Measurements from ENCODE around the gene NFE2L1.

NFE2L1 gene

GRCh38 chr17:48037838-48038323, 10.3 kb upstream of the NFE2L1 start:
- Histone ChIP-seq H3K4me3 (ENCODE audit: low read length) (peak overlapping the region; percentile 46), H3K4me1 (ENCODE audit: control insufficient read depth, low read depth, low read length) (no peaks in the 10 kb centered on the region), H3K36me3 (ENCODE audit: control insufficient read depth, low read depth, low read length) (no peaks in the 10 kb centered on the region), H3K9ac (ENCODE audit: low read length) (no peak overlapping the region), H3K27me3 (ENCODE audit: control insufficient read depth, insufficient read depth, low read length) (peaks cover 32% of the 10 kb centered on the region), H3K27ac (ENCODE audit: low read length) (no peak overlapping the region), H3K9me3 (ENCODE audit: control insufficient read depth, low read depth, low read length) (no peaks in the 10 kb centered on the region)

- Histone ChIP-seq H3K27me3 (ENCODE audit: control insufficient read depth, insufficient read depth, low read length) (peaks cover 32% of the 10 kb centered on the region), H3K9ac (ENCODE audit: low read length) (no peak overlapping the region), H3K9me3 (ENCODE audit: control insufficient read depth, low read depth, low read length) (no peaks in the 10 kb centered on the region), H3K4me3 (ENCODE audit: low read length) (no peak overlapping the region), H3K4me1 (ENCODE audit: control insufficient read depth, low read depth, low read length) (no peaks in the 10 kb centered on the region), H3K36me3 (ENCODE audit: control insufficient read depth, low read depth, low read length) (no peaks in the 10 kb centered on the region), H3K27ac (ENCODE audit: low read length) (no peak overlapping the region)
Observed at GRCh38 chr17:48038687-48039086, 9.5 kb upstream of the NFE2L1 start.

GRCh38 chr17:48043176-48043575, 5.0 kb upstream of the NFE2L1 start:
- peaks cover 5% of the 10 kb centered on the region for H3K4me1 ChIP-seq (ENCODE audit: control insufficient read depth, low read depth, low read length)
- no peaks in the 10 kb centered on the region for H3K9me3 ChIP-seq (ENCODE audit: control insufficient read depth, low read depth, low read length)
- peaks cover 14% of the 10 kb centered on the region for H3K27me3 ChIP-seq (ENCODE audit: control insufficient read depth, insufficient read depth, low read length)
- no peak overlapping the region for H3K27ac ChIP-seq (ENCODE audit: low read length)
- no peaks in the 10 kb centered on the region for H3K36me3 ChIP-seq (ENCODE audit: control insufficient read depth, low read depth, low read length)
- no peak overlapping the region for H3K4me3 ChIP-seq (ENCODE audit: low read length)
- H3K9ac ChIP-seq (ENCODE audit: low read length): no peak overlapping the region

- Histone ChIP-seq H3K4me3 (ENCODE audit: low read length) (no peak overlapping the region), H3K27me3 (ENCODE audit: control insufficient read depth, insufficient read depth, low read length) (no peaks in the 10 kb centered on the region), H3K36me3 (ENCODE audit: control insufficient read depth, low read depth, low read length) (no peaks in the 10 kb centered on the region), H3K4me1 (ENCODE audit: control insufficient read depth, low read depth, low read length) (peaks cover 8% of the 10 kb centered on the region), H3K9me3 (ENCODE audit: control insufficient read depth, low read depth, low read length) (no peaks in the 10 kb centered on the region), H3K27ac (ENCODE audit: low read length) (no peak overlapping the region), H3K9ac (ENCODE audit: low read length) (no peak overlapping the region)
Observed at GRCh38 chr17:48044851-48045250, 3.3 kb upstream of the NFE2L1 start.

GRCh38 chr17:48045316-48046001, 2.7 kb upstream of the NFE2L1 start:
- Histone ChIP-seq H3K27me3 (ENCODE audit: control insufficient read depth, insufficient read depth, low read length) (no peaks in the 10 kb centered on the region), H3K9ac (ENCODE audit: low read length) (no peak overlapping the region), H3K4me1 (ENCODE audit: control insufficient read depth, low read depth, low read length) (peaks cover 10% of the 10 kb centered on the region), H3K27ac (ENCODE audit: low read length) (no peak overlapping the region), H3K9me3 (ENCODE audit: control insufficient read depth, low read depth, low read length) (no peaks in the 10 kb centered on the region), H3K36me3 (ENCODE audit: control insufficient read depth, low read depth, low read length) (no peaks in the 10 kb centered on the region), H3K4me3 (ENCODE audit: low read length) (no peak overlapping the region)

GRCh38 chr17:48046296-48046695, 1.9 kb upstream of the NFE2L1 start:
- Histone ChIP-seq H3K9me3 (ENCODE audit: control insufficient read depth, low read depth, low read length) (no peaks in the 10 kb centered on the region), H3K27me3 (ENCODE audit: control insufficient read depth, insufficient read depth, low read length) (no peaks in the 10 kb centered on the region), H3K4me1 (ENCODE audit: control insufficient read depth, low read depth, low read length) (peaks cover 16% of the 10 kb centered on the region), H3K27ac (ENCODE audit: low read length) (no peak overlapping the region), H3K9ac (ENCODE audit: low read length) (peak overlapping the region; percentile 96), H3K4me3 (ENCODE audit: low read length) (peak overlapping the region; percentile 98), H3K36me3 (ENCODE audit: control insufficient read depth, low read depth, low read length) (peaks cover 8% of the 10 kb centered on the region)

- Histone ChIP-seq H3K27ac (ENCODE audit: low read length) (peak overlapping the region; percentile 96), H3K9me3 (ENCODE audit: control insufficient read depth, low read depth, low read length) (no peaks in the 10 kb centered on the region), H3K4me1 (ENCODE audit: control insufficient read depth, low read depth, low read length) (peaks cover 24% of the 10 kb centered on the region), H3K4me3 (ENCODE audit: low read length) (peak overlapping the region; percentile 98), H3K27me3 (ENCODE audit: control insufficient read depth, insufficient read depth, low read length) (no peaks in the 10 kb centered on the region), H3K36me3 (ENCODE audit: control insufficient read depth, low read depth, low read length) (peaks cover 9% of the 10 kb centered on the region), H3K9ac (ENCODE audit: low read length) (peak overlapping the region; percentile 96)
Observed at GRCh38 chr17:48047113-48047740, 932 bp upstream of the NFE2L1 start.

GRCh38 chr17:48048384-48049126, 396 bp downstream of the NFE2L1 start:
- H3K27me3 ChIP-seq (ENCODE audit: control insufficient read depth, insufficient read depth, low read length): no peaks in the 10 kb centered on the region
- H3K4me1 ChIP-seq (ENCODE audit: control insufficient read depth, low read depth, low read length): peaks cover 37% of the 10 kb centered on the region
- peak overlapping the region; percentile 82 for H3K9ac ChIP-seq (ENCODE audit: low read length)

GRCh38 chr17:48051283-48051682, 3.1 kb downstream of the NFE2L1 start:
- no peak overlapping the region for H3K27ac ChIP-seq (ENCODE audit: low read length)
- H3K4me1 ChIP-seq (ENCODE audit: control insufficient read depth, low read depth, low read length): peaks cover 52% of the 10 kb centered on the region
- H3K9me3 ChIP-seq (ENCODE audit: control insufficient read depth, low read depth, low read length): no peaks in the 10 kb centered on the region
- H3K9ac ChIP-seq (ENCODE audit: low read length): no peak overlapping the region
- H3K4me3 ChIP-seq (ENCODE audit: low read length): peak overlapping the region; percentile 1
- peaks cover 18% of the 10 kb centered on the region for H3K36me3 ChIP-seq (ENCODE audit: control insufficient read depth, low read depth, low read length)
- H3K27me3 ChIP-seq (ENCODE audit: control insufficient read depth, insufficient read depth, low read length): no peaks in the 10 kb centered on the region

More at GRCh38 chr17:48048384-48049126, 396 bp downstream of the NFE2L1 start:
- Histone ChIP-seq H3K9me3 (ENCODE audit: control insufficient read depth, low read depth, low read length) (no peaks in the 10 kb centered on the region), H3K27ac (ENCODE audit: low read length) (peak overlapping the region; percentile 74), H3K4me3 (ENCODE audit: low read length) (peak overlapping the region; percentile 98), H3K36me3 (ENCODE audit: control insufficient read depth, low read depth, low read length) (peaks cover 16% of the 10 kb centered on the region)

- H3K9me3 ChIP-seq (ENCODE audit: control insufficient read depth, low read depth, low read length): no peaks in the 10 kb centered on the region
- H3K4me1 ChIP-seq (ENCODE audit: control insufficient read depth, low read depth, low read length): peaks cover 54% of the 10 kb centered on the region
- no peaks in the 10 kb centered on the region for H3K27me3 ChIP-seq (ENCODE audit: control insufficient read depth, insufficient read depth, low read length)
- H3K27ac ChIP-seq (ENCODE audit: low read length): no peak overlapping the region
- H3K36me3 ChIP-seq (ENCODE audit: control insufficient read depth, low read depth, low read length): peaks cover 24% of the 10 kb centered on the region
- no peak overlapping the region for H3K9ac ChIP-seq (ENCODE audit: low read length)
- peak overlapping the region; percentile 1 for H3K4me3 ChIP-seq (ENCODE audit: low read length)
Observed at GRCh38 chr17:48051706-48052486, 3.7 kb downstream of the NFE2L1 start.
